Brain pericyte (primary cell): ENCODE measurements around the gene PRKCQ.
"Not testable (repeated sequence)": the region's sequence is repeated elsewhere in the genome, so short reads cannot be mapped to it uniquely, and the experiment has no call there.

Source experiments
- DNase-seq: peaks from one replicate; pipeline ENCODE4 v3.0.0-alpha.2; 2012; ENCODE audit warnings: low read depth, low spot score

PRKCQ gene

GRCh38 chr10:6385665-6386064 lies 194.4 kb downstream of the PRKCQ start:
- no peak for DNase-seq

GRCh38 chr10:6384847-6385246 lies 195.2 kb downstream of the PRKCQ start:
- DNase-seq: no peak

GRCh38 chr10:6384031-6384430 lies 196.0 kb downstream of the PRKCQ start:
- no peak for DNase-seq

- DNase-seq: no peak
Measured at GRCh38 chr10:6383096-6383812, 196.8 kb downstream of the PRKCQ start.

- no peak for DNase-seq
Measured at GRCh38 chr10:6382081-6382480, 198.0 kb downstream of the PRKCQ start.

- DNase-seq: not testable (repeated sequence)
Measured at GRCh38 chr10:6380478-6380877, 199.6 kb downstream of the PRKCQ start.

GRCh38 chr10:6379015-6379776 lies 200.9 kb downstream of the PRKCQ start:
- DNase-seq: no peak
